Spleen (tissue), 7 donors: ENCODE measurements around the gene RHOB.

Source experiments
- CTCF ChIP-seq, 11 experiments: fragments of 200-600 bp in 7 of 11; fragments of 450-650 bp in 4 of 11; sonication (generic) in 4 of 11; IDR thresholded peaks in 8 of 11; conservative IDR thresholded peaks in 3 of 11; 1 replicate in 7 of 11; 2 replicates in 4 of 11; pipeline versions ENCODE4 v1.4.0 to v1.8.0; 2016 to 2021; ENCODE audit warnings: antibody characterized with exemption in 11 of 11, inconsistent platforms in 4 of 11, mild to moderate bottlenecking in 1 of 11
- POLR2AphosphoS5 ChIP-seq, 3 donors: sonication (generic); formaldehyde crosslinking; IDR thresholded peaks; one replicate each; pipeline ENCODE4 v1.5.1; 2017; ENCODE audit warnings: antibody characterized with exemption in 3 of 3
- donor health status: DM: no; HTN: no; CAD: no; lungs with moderate emphysema.
- donor health status: DM: no; HTN: no; CAD: no.
- donor health status: DM: no; HTN: no; CAD: no.

DNA sequence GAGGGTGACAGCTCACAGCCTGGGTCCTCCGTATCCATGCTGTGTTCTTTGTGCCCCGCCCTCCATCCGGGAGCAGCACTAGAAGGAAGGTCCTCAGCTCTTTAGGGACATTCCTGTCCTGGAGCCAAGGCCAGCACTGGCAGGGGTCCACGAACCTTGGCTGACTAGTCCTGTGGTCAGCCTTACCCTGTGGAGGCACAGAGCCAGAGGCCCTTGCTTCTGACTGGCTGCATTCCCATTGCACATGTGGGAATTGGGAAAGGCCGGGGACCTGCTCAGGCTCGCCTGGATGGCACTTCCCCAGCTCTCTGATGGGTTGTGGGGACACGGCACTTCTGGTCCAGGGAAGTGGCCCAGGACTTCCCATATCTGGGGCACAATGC, 24.9 kb upstream of the RHOB start:
- TF ChIP-seq CTCF (IDR thresholded peaks at IDR 0.05 in 8 of 11, conservative IDR thresholded peaks at IDR 0.05 in 3 of 11) (no peak), POLR2AphosphoS5 (IDR thresholded peaks at IDR 0.05) (peak; percentile 60 to 79 (median 78))
